OCI-LY1 (cell line): Measurements from ENCODE around the gene ADAMTS6.

ENCODE experiments used
- H2AFZ ChIP-seq: fragments of 200-600 bp; sonication (generic), shearing (Covaris generic); 2 replicates; pipeline ENCODE4 v1.6.0; 2014; ENCODE audit warnings: antibody characterized with exemption, mild to moderate bottlenecking, low read length
- H3F3A ChIP-seq: fragments of 200-600 bp; sonication (generic), shearing (Covaris generic); 2 replicates; pipeline ENCODE4 v1.6.0; 2014; ENCODE audit warnings: mild to moderate bottlenecking, antibody characterized with exemption, low read length, moderate library complexity; ENCODE audit not compliant: insufficient read depth
- H3K27ac ChIP-seq: fragments of 200-600 bp; sonication (generic); 2 replicates; pipeline ENCODE4 v1.5.1; 2014; ENCODE audit warnings: low read length, mixed run types, mild to moderate bottlenecking, low read depth; ENCODE audit not compliant: poor library complexity, severe bottlenecking
- H3K27me3 ChIP-seq: fragments of 200-600 bp; sonication (generic); 2 replicates; pipeline ENCODE4 v1.6.0; 2014; ENCODE audit warnings: antibody characterized with exemption, mild to moderate bottlenecking, low read length, moderate library complexity; ENCODE audit not compliant: insufficient read depth
- H3K36me3 ChIP-seq: fragments of 200-600 bp; sonication (generic); 2 replicates; pipeline ENCODE4 v1.6.1; 2014; ENCODE audit warnings: mild to moderate bottlenecking, antibody characterized with exemption, low read length, moderate library complexity, mixed read lengths; ENCODE audit not compliant: insufficient read depth
- H3K4me1 ChIP-seq: fragments of 200-600 bp; sonication (generic); 2 replicates; pipeline ENCODE4 v1.5.1; 2014; ENCODE audit warnings: mild to moderate bottlenecking, low read length, moderate library complexity; ENCODE audit not compliant: insufficient read depth, severe bottlenecking
- H3K4me2 ChIP-seq: fragments of 200-600 bp; sonication (generic), shearing (Covaris generic); 2 replicates; pipeline ENCODE4 v1.6.1; 2014; ENCODE audit warnings: low read length
- H3K4me3 ChIP-seq: fragments of 200-600 bp; sonication (generic); 2 replicates; pipeline ENCODE4 v1.5.1; 2014; ENCODE audit warnings: low read length, low read depth, mild to moderate bottlenecking, mixed read lengths; ENCODE audit not compliant: poor library complexity, severe bottlenecking
- H3K79me2 ChIP-seq: fragments of 200-600 bp; shearing (Covaris generic); 2 replicates; pipeline ENCODE4 v1.6.1; 2016; ENCODE audit warnings: mixed run types, low read length, mixed read lengths; ENCODE audit not compliant: insufficient read depth
- H3K9ac ChIP-seq: fragments of 200-600 bp; sonication (generic), shearing (Covaris generic); 2 replicates; pipeline ENCODE4 v1.6.1; 2014; ENCODE audit warnings: mild to moderate bottlenecking, low read length, mixed read lengths
- H3K9me2 ChIP-seq: fragments of 200-600 bp; sonication (generic), shearing (Covaris generic); 2 replicates; pipeline ENCODE4 v1.6.1; 2014; ENCODE audit warnings: low read depth, mild to moderate bottlenecking, low read length, mixed read lengths
- H3K9me3 ChIP-seq: fragments of 200-600 bp; shearing (Covaris generic); 2 replicates; pipeline ENCODE4 v1.6.1; 2014; ENCODE audit warnings: low read length, mixed read lengths
- H4K20me1 ChIP-seq: fragments of 200-600 bp; sonication (generic), shearing (Covaris generic); 2 replicates; pipeline ENCODE4 v1.6.0; 2016; ENCODE audit warnings: mild to moderate bottlenecking, low read length; ENCODE audit not compliant: insufficient read depth
- EZH2 ChIP-seq: fragments of 200-600 bp; sonication (generic), shearing (Covaris generic); IDR thresholded peaks from 2 replicates; pipeline ENCODE4 v1.8.0; 2017; ENCODE audit warnings: borderline replicate concordance, mixed run types, mild to moderate bottlenecking, antibody characterized with exemption, low read length, moderate library complexity, mixed read lengths
- TF ChIP-seq, protein P1 (sequence below): fragments of 200-600 bp; sonication (generic), shearing (Covaris generic); IDR thresholded peaks from 2 replicates; pipeline ENCODE4 v1.5.1; 2017; ENCODE audit warnings: mild to moderate bottlenecking, antibody characterized with exemption, low read length, moderate library complexity, mixed read lengths

The ADAMTS6 gene

GRCh38 chr5:65149827-65150226 is 331.9 kb downstream of the ADAMTS6 start:
- Histone ChIP-seq H3K79me2 (no peaks in the 10 kb centered on the region), H3K27ac (no peak overlapping the region), H3K4me3 (no peak overlapping the region), H3F3A (no peaks in the 10 kb centered on the region), H3K4me1 (no peaks in the 10 kb centered on the region), H3K4me2 (no peak overlapping the region), H3K9ac (no peak overlapping the region), H2AFZ (no peak overlapping the region), H3K9me3 (no peaks in the 10 kb centered on the region), H3K36me3 (no peaks in the 10 kb centered on the region), H3K9me2 (no peaks in the 10 kb centered on the region), H3K27me3 (no peaks in the 10 kb centered on the region), H4K20me1 (no peaks in the 10 kb centered on the region)
- no peak for TF ChIP-seq EZH2
- TF ChIP-seq, protein P1, sequence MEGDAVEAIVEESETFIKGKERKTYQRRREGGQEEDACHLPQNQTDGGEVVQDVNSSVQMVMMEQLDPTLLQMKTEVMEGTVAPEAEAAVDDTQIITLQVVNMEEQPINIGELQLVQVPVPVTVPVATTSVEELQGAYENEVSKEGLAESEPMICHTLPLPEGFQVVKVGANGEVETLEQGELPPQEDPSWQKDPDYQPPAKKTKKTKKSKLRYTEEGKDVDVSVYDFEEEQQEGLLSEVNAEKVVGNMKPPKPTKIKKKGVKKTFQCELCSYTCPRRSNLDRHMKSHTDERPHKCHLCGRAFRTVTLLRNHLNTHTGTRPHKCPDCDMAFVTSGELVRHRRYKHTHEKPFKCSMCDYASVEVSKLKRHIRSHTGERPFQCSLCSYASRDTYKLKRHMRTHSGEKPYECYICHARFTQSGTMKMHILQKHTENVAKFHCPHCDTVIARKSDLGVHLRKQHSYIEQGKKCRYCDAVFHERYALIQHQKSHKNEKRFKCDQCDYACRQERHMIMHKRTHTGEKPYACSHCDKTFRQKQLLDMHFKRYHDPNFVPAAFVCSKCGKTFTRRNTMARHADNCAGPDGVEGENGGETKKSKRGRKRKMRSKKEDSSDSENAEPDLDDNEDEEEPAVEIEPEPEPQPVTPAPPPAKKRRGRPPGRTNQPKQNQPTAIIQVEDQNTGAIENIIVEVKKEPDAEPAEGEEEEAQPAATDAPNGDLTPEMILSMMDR, result no peak

DNA sequence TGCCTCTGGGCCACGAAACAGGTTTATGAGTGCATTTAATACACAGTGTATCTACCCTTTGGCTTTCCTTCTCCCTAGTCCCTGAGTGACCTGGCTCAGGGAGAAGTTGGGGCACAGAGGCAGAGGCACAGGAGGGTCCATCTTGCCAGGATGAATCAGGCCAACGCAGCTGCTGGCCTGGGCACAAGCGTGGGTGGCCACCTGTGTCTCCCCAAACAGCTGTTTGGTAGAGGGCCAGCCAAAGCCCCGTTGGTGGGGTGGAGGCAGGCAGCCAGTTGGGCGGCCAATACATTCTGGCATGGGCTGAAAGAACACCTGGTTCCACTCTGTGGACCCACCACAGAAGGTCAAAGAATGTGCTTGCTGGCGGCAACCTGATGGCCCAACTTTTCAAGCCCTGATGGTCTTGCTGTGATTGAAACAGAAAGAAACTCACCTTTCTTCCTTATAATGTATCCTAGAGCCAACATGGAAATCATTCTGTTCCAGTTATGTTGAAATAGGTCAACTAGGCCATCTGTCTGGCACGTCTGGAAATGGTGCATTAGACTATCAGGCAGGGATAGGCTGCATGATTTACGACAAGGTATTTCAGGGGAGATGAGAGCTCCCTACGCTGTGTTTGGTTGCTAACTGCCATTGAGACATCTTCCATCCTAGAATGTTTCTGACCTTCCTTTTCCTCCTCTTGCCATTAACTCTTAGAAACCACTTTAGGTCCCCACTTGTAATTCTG is 337.4 kb downstream of the ADAMTS6 start:
- H3K27ac ChIP-seq, result no peak overlapping the region
- no peaks in the 10 kb centered on the region for H3K27me3 ChIP-seq
- H3K36me3 ChIP-seq, result no peaks in the 10 kb centered on the region
- no peak for TF ChIP-seq EZH2
- TF ChIP-seq, protein P1, result no peak
- no peaks in the 10 kb centered on the region for H4K20me1 ChIP-seq
- no peaks in the 10 kb centered on the region for H3K79me2 ChIP-seq
- no peak overlapping the region for H3K9ac ChIP-seq
- no peaks in the 10 kb centered on the region for H3K4me1 ChIP-seq
- H2AFZ ChIP-seq, result no peak overlapping the region
- no peaks in the 10 kb centered on the region for H3K9me3 ChIP-seq
- no peak overlapping the region for H3K4me2 ChIP-seq
- H3K9me2 ChIP-seq, result no peaks in the 10 kb centered on the region
- H3F3A ChIP-seq, result no peaks in the 10 kb centered on the region
- no peak overlapping the region for H3K4me3 ChIP-seq

DNA sequence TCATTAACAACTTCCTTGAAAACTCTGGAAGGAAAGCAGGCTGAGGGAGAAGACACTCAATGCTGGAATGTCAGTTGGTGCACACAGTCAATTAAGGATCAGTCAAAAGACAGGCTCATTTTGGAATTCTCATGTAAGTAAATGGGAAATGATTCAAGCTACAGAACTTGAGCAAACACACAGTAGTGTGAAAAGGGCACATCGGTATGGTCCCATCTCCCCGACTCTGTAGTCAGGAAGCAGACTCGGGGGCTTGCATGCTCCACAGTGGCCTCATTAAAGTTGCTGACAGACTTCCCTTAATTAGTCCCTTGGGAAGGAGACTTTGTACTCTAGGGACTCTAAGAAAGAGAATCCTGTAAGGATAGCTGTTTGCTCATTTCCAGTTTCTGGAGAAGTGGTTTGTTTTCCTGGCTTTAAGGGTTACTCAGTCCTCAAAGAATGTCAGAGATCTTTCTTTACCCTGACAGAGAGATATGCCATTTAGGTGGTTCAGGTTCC is 339.2 kb downstream of the ADAMTS6 start:
- Histone ChIP-seq H3K79me2 (no peaks in the 10 kb centered on the region), H3K9me3 (no peaks in the 10 kb centered on the region), H3K9ac (no peak overlapping the region), H3K4me2 (no peak overlapping the region), H3K27ac (no peak overlapping the region), H3K27me3 (no peaks in the 10 kb centered on the region), H3K9me2 (no peaks in the 10 kb centered on the region), H4K20me1 (no peaks in the 10 kb centered on the region), H3K36me3 (no peaks in the 10 kb centered on the region), H3F3A (no peaks in the 10 kb centered on the region), H2AFZ (no peak overlapping the region), H3K4me3 (no peak overlapping the region), H3K4me1 (no peaks in the 10 kb centered on the region)
- TF ChIP-seq, protein P1, result no peak
- TF ChIP-seq EZH2, result no peak
